GM12865 (cell line): Measurements from ENCODE around the gene CHD6.

Source experiments
- DNase-seq: peaks from one replicate; pipeline ENCODE4 v3.0.0; 2010; ENCODE audit warnings: low read depth
- H3K4me3 ChIP-seq: 2 replicates; pipeline ENCODE4 v1.5.1; 2011; ENCODE audit warnings: mild to moderate bottlenecking, low read depth, low read length, control low read depth
- TF ChIP-seq, protein P1 (sequence below): IDR thresholded peaks from 2 replicates; pipeline ENCODE4 v1.5.1; 2011; ENCODE audit warnings: low read length, control low read depth, low read depth, inconsistent platforms; ENCODE audit not compliant: insufficient read depth; ENCODE audit errors: missing control alignments

The CHD6 gene

DNA sequence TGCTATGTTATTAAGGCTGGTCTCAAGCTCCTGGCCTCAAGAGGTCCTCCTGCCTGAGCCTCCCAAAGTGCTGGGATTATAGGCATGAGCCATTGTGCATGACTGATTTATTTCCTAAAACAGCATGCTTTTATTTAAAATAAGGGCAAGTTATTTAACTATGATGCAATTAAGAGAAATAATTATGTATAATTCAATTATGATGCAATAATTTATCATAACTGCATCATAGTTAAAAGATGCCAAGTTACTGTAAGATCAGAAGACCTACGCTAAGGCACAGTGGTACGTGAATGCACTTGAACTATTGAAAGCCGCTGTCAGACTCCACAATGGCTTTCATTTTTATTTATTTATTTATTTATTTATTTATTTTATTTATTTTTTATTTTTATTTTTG is 227.3 kb downstream of the CHD6 start:
- TF ChIP-seq, protein P1, sequence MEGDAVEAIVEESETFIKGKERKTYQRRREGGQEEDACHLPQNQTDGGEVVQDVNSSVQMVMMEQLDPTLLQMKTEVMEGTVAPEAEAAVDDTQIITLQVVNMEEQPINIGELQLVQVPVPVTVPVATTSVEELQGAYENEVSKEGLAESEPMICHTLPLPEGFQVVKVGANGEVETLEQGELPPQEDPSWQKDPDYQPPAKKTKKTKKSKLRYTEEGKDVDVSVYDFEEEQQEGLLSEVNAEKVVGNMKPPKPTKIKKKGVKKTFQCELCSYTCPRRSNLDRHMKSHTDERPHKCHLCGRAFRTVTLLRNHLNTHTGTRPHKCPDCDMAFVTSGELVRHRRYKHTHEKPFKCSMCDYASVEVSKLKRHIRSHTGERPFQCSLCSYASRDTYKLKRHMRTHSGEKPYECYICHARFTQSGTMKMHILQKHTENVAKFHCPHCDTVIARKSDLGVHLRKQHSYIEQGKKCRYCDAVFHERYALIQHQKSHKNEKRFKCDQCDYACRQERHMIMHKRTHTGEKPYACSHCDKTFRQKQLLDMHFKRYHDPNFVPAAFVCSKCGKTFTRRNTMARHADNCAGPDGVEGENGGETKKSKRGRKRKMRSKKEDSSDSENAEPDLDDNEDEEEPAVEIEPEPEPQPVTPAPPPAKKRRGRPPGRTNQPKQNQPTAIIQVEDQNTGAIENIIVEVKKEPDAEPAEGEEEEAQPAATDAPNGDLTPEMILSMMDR: no peak
- DNase-seq: no peak
- no peak overlapping the region for H3K4me3 ChIP-seq

GRCh38 chr20:41387444-41387851 is 230.7 kb downstream of the CHD6 start:
- TF ChIP-seq, protein P1: no peak
- H3K4me3 ChIP-seq: no peak overlapping the region
- DNase-seq: no peak

DNA sequence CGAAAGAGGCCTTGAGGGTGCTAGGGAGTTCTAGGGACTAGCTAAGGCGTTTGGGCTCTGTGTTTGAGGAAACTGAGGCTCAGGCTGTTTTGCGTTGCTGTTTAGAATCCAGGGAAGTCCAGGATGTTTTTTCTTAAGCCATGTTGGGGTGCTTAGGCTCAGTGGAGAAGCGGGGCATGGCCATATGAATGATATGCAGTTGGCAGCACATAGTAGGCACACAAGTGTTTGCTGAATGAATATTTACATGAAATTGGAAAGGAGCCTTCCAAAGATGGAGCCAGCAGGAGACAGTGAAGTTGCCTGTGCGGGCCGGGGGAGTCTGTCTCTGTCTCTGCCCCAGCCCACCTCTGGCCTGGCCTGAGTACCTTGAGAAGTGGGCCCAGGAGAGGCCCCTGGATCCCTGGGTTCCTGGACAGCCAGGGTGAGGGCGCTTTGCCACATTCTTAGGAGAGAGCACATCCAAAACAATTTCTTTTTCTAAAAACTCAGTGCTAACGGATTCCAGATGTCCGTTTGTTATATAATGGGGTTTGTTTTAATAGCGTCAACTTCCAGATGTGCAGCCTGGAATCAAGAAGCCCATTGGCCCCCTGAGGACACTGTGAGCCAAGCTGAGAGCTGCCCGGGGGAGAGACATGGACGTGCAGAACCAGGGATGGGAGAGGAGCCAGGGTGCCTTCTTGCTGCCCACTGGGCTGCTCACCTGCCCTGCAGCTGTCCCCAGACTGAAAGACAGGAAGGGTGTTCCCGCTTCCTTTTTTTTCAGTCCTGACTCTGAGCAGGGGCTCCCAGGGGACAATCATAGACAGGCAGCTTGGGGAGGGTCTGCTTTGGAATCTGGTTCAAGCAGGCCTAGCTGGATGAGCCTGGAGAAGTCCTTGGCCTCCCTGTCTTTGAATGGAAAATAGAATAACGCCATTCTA is 231.4 kb downstream of the CHD6 start:
- no peak for DNase-seq
- TF ChIP-seq, protein P1: no peak
- no peak overlapping the region for H3K4me3 ChIP-seq

DNA sequence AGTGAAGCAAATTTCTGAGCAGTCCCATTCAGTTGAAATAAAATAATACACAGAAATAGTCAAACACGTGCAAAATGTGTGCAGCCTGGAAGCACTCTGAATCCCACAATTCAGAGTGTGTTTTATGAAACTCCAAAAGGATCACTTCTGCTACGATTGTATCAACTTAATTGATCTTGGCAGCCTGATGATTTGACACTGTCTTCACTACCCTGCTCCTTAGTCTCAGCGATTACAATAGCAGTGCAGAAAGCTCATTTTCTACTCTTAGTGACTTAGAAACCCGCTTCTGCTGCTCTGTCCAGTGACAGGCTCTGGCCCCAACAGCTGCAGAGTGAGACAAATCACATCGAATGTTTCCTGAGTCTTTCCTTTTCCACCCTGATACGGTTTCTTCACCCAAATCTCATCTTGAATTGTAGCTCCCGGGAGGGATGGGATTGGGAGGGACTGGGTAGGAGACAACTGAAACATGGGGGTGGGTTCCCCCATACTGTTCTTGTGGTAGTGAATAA is 235.3 kb downstream of the CHD6 start:
- no peak overlapping the region for H3K4me3 ChIP-seq
- TF ChIP-seq, protein P1: no peak
- DNase-seq: no peak

DNA sequence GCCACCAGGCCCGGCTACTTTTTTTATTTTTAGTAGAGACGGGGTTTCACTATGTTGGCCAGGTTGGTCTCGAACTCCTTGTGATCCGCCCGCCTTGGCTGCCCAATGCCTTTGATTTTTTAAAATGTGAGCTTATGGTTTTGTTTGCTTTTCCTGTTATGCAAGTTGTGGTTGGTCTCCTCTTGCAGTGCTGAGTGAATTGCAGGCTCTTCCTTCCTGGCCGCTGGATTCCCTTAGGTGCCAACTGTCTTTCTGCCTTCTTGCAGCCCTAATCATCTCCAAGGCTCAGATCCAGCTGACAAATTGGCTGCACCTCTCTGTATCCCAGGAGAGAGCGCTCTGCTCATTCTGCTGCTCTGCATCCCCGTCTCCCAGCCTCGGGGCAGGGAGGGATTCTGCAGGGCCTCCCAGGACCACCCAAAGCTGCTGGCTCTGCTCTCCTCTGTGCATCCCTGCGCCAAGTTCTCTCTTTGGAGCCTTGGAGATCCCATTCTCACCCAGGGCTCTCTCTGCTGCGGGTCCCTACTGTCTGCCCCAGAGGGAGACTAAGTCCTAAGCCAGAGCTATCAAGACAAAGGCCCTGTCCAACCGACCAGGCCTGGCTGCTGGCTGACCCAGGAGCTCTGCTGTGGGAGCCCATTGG is 237.5 kb downstream of the CHD6 start:
- H3K4me3 ChIP-seq: no peak overlapping the region
- TF ChIP-seq, protein P1: no peak
- no peak for DNase-seq

DNA sequence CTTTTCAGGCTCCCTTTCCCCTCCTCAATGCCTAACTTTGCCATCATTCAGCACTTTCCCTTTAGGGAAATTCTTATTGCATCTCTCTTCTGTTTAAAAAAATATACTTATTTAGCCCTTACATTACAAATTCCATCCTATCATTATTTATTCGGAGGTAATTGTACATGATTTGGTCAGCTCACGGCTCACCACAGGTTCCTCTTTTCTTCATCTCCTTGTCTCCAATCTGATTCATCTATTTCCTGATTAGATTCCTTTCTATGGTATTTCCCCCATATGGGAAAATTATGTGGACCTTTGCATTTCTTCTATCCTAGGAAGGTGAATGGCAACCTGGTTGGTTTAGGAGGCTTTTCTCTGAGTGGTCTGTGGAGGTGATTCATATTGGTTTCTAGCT is 238.6 kb downstream of the CHD6 start:
- no peak overlapping the region for H3K4me3 ChIP-seq
- TF ChIP-seq, protein P1: no peak
- no peak for DNase-seq
